Spleen (tissue), 11 donors: ENCODE results near the gene SEC22A. TPM values are rescaled to one million over a fixed set of nuclear protein-coding genes. Genes with fewer than 3 reads are reported as not detected.

ENCODE experiments used
- DNase-seq: peaks from one replicate; pipeline ENCODE4 v3.0.0-alpha.2; 2020
- H3K27ac ChIP-seq, 8 donors: fragments of 200-600 bp; sonication (generic) in 7 of 8; 1 replicate in 4 of 8; 2 replicates in 4 of 8; pipeline versions ENCODE4 v1.5.0 to v1.8.0; 2016 to 2021; ENCODE audit warnings: inconsistent platforms in 4 of 8, mild to moderate bottlenecking in 4 of 8, moderate library complexity in 1 of 8
- H3K27me3 ChIP-seq, 7 donors: fragments of 200-600 bp; sonication (generic) in 6 of 7; replicated peaks in 1 of 7; 1 replicate in 4 of 7; 2 replicates in 3 of 7; pipeline versions ENCODE4 v1.5.0 to v1.8.0; 2016 to 2021; ENCODE audit warnings: inconsistent platforms in 3 of 7, mild to moderate bottlenecking in 1 of 7
- H3K36me3 ChIP-seq, 6 donors: fragments of 200-600 bp; sonication (generic) in 5 of 6; 1 replicate in 4 of 6; 2 replicates in 2 of 6; pipeline versions ENCODE4 v1.5.0 to v1.8.0; 2016 to 2021; ENCODE audit warnings: inconsistent platforms in 2 of 6
- H3K4me1 ChIP-seq, 6 donors: fragments of 200-600 bp; sonication (generic) in 5 of 6; 1 replicate in 3 of 6; 2 replicates in 3 of 6; pipeline versions ENCODE4 v1.5.0 to v1.8.0; 2016 to 2021; ENCODE audit warnings: inconsistent platforms in 3 of 6
- H3K4me3 ChIP-seq, 8 donors: fragments of 200-600 bp; sonication (generic) in 7 of 8; 1 replicate in 4 of 8; 2 replicates in 4 of 8; pipeline versions ENCODE4 v1.5.0 to v1.8.0; 2016 to 2021; ENCODE audit warnings: inconsistent platforms in 4 of 8, mild to moderate bottlenecking in 4 of 8, moderate library complexity in 2 of 8
- H3K9me3 ChIP-seq, 8 donors: fragments of 200-600 bp; sonication (generic) in 7 of 8; 1 replicate in 4 of 8; 2 replicates in 4 of 8; pipeline versions ENCODE4 v1.5.0 to v1.8.0; 2016 to 2021; ENCODE audit warnings: inconsistent platforms in 4 of 8
- POLR2A ChIP-seq, 3 donors: fragments of 450-650 bp; IDR thresholded peaks; one replicate each; pipeline ENCODE4 v1.5.1; 2017; ENCODE audit warnings: antibody characterized with exemption in 3 of 3, mild to moderate bottlenecking in 1 of 3
- POLR2AphosphoS5 ChIP-seq, 3 donors: sonication (generic); formaldehyde crosslinking; IDR thresholded peaks; one replicate each; pipeline ENCODE4 v1.5.1; 2017; ENCODE audit warnings: antibody characterized with exemption in 3 of 3
- WGBS, 5 donors: extraction: QIAGEN DNeasy Blood & Tissue Kit in 3 of 5; methylation state at CpG; one replicate each; pipeline versions ENCODE4 v1.1.5 to v1.1.7; 2013 to 2018; 5-methylcytosine and 5-hydroxymethylcytosine counted together
- intact Hi-C: fragments of 100-400 bp; cut with DNase I; formaldehyde crosslinking; loops from one replicate; pipeline ENCODE4 v1.15.0; 2023; ENCODE audit warnings: low total_unique reads
- polyA plus RNA-seq, 3 donors: library from polyadenylated mRNA; stranded (reverse); fragments of 200-250 nt; gene quantifications; one replicate each; pipeline ENCODE4 v1.2.1, GENCODE V29; 2013
- total RNA-seq, 7 donors: library from RNA; depleted of rRNA in 3 of 7; stranded (reverse); fragments of >200 nt in 3 of 7; fragmentation: NEBNext Ultra II Directional in 4 of 7; extraction: Animal tissue kit (Norgen Biotek cat#: 25700) in 4 of 7; gene quantifications; one replicate each; pipeline versions ENCODE4 v1.1.0 to v1.2.1, GENCODE V29; 2016 to 2021
- TF ChIP-seq, protein P1 (sequence below), 11 experiments: fragments of 200-600 bp in 7 of 11; fragments of 450-650 bp in 4 of 11; sonication (generic) in 4 of 11; IDR thresholded peaks in 8 of 11; conservative IDR thresholded peaks in 3 of 11; 1 replicate in 7 of 11; 2 replicates in 4 of 11; pipeline versions ENCODE4 v1.4.0 to v1.8.0; 2016 to 2021; ENCODE audit warnings: antibody characterized with exemption in 11 of 11, inconsistent platforms in 4 of 11, mild to moderate bottlenecking in 1 of 11
- donor health status: healthy with polysubstance abuse.
- donor health status: DM: no; HTN: no; CAD: no; lungs with moderate emphysema.
- donor health status: DM: no; HTN: no; CAD: no.
- donor health status: Bipolar disorder and iron deficiency.
- donor health status: healthy.
- donor health status: DM: no; HTN: no; CAD: no.
- donor health status: DM: yes; HTN: yes; CAD: no.

Gene SEC22A
- total and polyA plus RNA-seq, 10 donors, result 6.8 to 40.6 (median 14.2) TPM

DNA sequence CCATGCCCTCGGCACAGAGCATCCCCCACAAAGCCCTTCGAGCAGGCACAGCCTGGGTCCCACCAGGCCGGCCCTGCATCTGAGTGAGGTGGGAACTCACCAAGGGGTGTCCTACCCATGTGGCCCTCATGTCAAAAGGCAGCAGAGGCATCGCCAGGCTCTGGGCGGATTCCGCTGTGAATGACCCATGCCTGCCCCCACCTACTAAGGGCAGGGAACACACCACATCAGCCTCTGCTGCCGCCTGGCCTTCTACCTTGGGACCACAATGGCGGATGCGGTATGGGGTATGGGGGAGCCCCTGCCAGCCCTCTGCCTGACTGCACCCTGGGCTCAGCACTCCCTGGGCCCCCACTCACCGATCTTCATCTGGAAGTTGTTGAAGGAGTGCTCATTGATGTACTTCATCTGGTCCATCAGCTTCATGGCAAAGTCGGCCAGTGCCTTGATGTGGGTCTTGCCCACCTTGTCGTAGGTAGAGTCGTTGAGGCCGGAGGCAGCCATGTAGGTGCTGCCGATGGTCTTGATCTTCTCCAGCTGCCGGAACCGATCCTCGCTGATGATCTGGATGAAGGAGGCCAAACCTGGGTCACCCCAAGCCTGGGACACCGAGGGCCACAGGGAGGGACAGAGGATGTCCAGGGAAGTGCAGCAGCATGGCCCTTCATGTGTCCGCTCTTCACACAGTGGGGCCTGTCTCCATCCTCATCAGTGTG lies 87.8 kb downstream of the SEC22A start:
- DNase-seq, result no peak
- intact Hi-C loops, result no loop called here
- peaks cover 0 to 34% (median 0%) of the 10 kb centered on the region in 6 donors for H3K36me3 ChIP-seq

DNA sequence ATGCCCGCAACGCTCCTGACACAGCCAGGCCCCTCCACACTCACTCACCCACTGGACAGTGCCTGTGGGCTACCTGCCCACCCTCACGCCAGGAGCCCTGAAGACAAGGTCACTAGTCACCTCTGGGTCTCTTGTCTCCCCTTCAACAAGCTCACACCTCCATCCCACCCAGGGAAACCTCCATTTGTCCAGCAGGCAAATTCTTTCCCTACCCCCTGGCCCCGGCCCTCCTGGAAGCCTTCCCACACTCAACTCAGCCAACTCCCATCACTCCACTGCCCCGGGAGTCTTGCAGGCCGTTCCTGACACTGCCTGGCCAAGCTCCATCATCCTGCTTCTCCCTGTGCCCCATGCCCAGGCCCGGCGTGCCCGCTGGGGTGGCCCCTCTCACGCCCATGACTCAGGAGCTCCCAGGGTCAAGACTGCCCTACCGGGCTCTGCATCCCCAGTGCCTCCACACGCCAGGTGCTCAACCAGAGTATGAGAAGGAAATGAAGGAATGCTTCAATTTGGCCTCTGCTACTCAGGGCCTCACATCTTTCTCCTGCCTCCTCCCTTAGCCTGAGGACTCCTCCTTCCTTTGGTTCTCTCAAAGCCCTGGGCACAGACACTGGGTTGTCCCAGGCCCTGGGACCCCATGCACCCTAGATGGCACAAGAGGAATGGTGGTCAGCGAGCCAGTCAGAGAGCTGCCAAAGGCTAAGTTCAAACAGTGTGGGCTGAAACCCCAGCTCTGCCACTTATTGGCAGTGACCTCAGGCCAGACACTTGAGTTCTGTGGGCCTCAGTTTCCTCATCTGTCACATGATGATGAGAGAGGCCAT lies 88.6 kb downstream of the SEC22A start:
- intact Hi-C loops, result no loop called here
- Histone ChIP-seq H3K4me1 (no peaks in the 10 kb centered on the region), H3K4me3 (no peak overlapping the region), H3K36me3 (peaks cover 0 to 29% (median 0%) of the 10 kb centered on the region in 6 donors), H3K9me3 (no peaks in the 10 kb centered on the region), H3K27me3 (peaks cover 0 to 8% (median 0%) of the 10 kb centered on the region in 7 donors), H3K27ac (no peak overlapping the region)
- DNase-seq, result peak; percentile 47
- TF ChIP-seq, protein P1, sequence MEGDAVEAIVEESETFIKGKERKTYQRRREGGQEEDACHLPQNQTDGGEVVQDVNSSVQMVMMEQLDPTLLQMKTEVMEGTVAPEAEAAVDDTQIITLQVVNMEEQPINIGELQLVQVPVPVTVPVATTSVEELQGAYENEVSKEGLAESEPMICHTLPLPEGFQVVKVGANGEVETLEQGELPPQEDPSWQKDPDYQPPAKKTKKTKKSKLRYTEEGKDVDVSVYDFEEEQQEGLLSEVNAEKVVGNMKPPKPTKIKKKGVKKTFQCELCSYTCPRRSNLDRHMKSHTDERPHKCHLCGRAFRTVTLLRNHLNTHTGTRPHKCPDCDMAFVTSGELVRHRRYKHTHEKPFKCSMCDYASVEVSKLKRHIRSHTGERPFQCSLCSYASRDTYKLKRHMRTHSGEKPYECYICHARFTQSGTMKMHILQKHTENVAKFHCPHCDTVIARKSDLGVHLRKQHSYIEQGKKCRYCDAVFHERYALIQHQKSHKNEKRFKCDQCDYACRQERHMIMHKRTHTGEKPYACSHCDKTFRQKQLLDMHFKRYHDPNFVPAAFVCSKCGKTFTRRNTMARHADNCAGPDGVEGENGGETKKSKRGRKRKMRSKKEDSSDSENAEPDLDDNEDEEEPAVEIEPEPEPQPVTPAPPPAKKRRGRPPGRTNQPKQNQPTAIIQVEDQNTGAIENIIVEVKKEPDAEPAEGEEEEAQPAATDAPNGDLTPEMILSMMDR (IDR thresholded peaks at IDR 0.05 in 8 of 11, conservative IDR thresholded peaks at IDR 0.05 in 3 of 11), result no peak
- TF ChIP-seq POLR2AphosphoS5 (IDR thresholded peaks at IDR 0.05) (no peak), POLR2A (IDR thresholded peaks at IDR 0.05) (no peak)
- 79 to 91% (median 86%) methylated on average over 12 to 13 of the region's 13 CpGs for WGBS, 5 donors

More for the DNA sequence above, 87.8 kb downstream of the SEC22A start:
- H3K4me1 ChIP-seq, result no peaks in the 10 kb centered on the region
- H3K4me3 ChIP-seq, result no peak overlapping the region
- TF ChIP-seq POLR2AphosphoS5 (IDR thresholded peaks at IDR 0.05) (no peak), POLR2A (IDR thresholded peaks at IDR 0.05) (no peak)
- TF ChIP-seq, protein P1 (IDR thresholded peaks at IDR 0.05 in 8 of 11, conservative IDR thresholded peaks at IDR 0.05 in 3 of 11), result no peak
- H3K9me3 ChIP-seq, result no peaks in the 10 kb centered on the region
- H3K27ac ChIP-seq, result no peak overlapping the region
- WGBS, 5 donors, result 83 to 95% (median 92%) methylated on average over 11 to 20 of the region's 20 CpGs
- peaks cover 0 to 8% (median 0%) of the 10 kb centered on the region in 7 donors for H3K27me3 ChIP-seq

DNA sequence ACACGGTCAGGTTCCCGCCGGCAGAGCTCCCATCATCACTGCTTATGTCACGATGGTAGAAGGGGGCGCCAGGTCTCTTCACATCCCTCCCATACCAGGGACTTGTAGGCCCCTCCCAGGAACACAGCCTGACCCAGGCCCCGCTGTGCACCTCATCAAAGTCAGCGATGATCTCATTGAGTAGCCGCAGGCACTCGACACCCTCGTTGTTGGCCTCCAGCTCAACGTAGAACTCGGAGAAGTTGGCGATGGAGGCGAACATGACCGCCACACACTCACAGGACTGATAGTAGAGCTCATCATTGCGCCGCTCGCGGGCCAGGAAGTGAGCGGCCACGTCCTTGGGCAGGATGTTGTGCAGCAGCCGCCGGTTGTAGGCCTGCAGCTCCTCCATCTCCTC lies 89.2 kb downstream of the SEC22A start:
- WGBS, 5 donors, result 89 to 96% (median 92%) methylated on average over 5 to 23 of the region's 23 CpGs
- peak; percentile 56 for DNase-seq
- intact Hi-C loops, result no loop called here

More for the DNA sequence above, 89.2 kb downstream of the SEC22A start:
- Histone ChIP-seq H3K4me1 (no peaks in the 10 kb centered on the region), H3K4me3 (no peak overlapping the region), H3K27me3 (peaks cover 0 to 8% (median 0%) of the 10 kb centered on the region in 7 donors), H3K9me3 (no peaks in the 10 kb centered on the region), H3K36me3 (peaks cover 0 to 22% (median 0%) of the 10 kb centered on the region in 6 donors), H3K27ac (no peak overlapping the region)
- TF ChIP-seq, protein P1 (IDR thresholded peaks at IDR 0.05 in 8 of 11, conservative IDR thresholded peaks at IDR 0.05 in 3 of 11), result no peak
- TF ChIP-seq POLR2AphosphoS5 (IDR thresholded peaks at IDR 0.05), result no peak
- TF ChIP-seq POLR2A (IDR thresholded peaks at IDR 0.05), result no peak
